Occipital lobe (tissue), 2 donors: Measurements from ENCODE around the gene PPP2R2C. TPM values are rescaled to one million over a fixed set of nuclear protein-coding genes. Genes with fewer than 3 reads are reported as not detected.

Source experiments
- DNase-seq: peaks from one replicate; lab custom pipeline; 2025; lab: John Stamatoyannopoulos, UW
- total RNA-seq: library from RNA; depleted of rRNA; stranded (reverse); fragments of >200 nt; gene quantifications from one replicate; pipeline ENCODE4 v1.2.3, GENCODE V29; 2014

Gene PPP2R2C
- total RNA-seq, 1 donor from 2014 or later, result 44.1 TPM

- no peak for DNase-seq
Measured at GRCh38 chr4:6332042-6332668, 140.3 kb downstream of the PPP2R2C start.

GRCh38 chr4:6331468-6331867 lies 140.9 kb downstream of the PPP2R2C start:
- no peak for DNase-seq

DNA sequence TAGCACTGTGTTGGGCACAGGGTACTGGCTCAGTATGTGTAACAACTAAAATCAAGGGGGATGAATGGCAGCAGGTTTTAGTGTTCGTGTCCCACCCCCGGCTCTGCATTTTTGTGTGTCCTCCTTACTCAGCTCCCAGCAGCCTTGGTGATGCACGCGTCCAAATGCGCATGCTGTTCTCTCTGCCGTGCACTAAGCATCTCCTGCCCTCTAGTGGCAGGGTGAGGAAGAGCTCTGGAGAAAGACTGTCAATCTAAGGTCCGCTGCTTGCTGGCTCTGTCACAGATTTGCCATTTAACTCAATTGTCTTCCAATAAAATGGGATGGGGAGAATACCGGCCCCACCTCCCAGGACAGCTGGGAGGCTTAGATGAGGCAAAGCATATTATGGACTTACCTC lies 141.4 kb downstream of the PPP2R2C start:
- DNase-seq, result no peak

GRCh38 chr4:6330384-6330767 lies 142.0 kb downstream of the PPP2R2C start:
- DNase-seq, result no peak

DNA sequence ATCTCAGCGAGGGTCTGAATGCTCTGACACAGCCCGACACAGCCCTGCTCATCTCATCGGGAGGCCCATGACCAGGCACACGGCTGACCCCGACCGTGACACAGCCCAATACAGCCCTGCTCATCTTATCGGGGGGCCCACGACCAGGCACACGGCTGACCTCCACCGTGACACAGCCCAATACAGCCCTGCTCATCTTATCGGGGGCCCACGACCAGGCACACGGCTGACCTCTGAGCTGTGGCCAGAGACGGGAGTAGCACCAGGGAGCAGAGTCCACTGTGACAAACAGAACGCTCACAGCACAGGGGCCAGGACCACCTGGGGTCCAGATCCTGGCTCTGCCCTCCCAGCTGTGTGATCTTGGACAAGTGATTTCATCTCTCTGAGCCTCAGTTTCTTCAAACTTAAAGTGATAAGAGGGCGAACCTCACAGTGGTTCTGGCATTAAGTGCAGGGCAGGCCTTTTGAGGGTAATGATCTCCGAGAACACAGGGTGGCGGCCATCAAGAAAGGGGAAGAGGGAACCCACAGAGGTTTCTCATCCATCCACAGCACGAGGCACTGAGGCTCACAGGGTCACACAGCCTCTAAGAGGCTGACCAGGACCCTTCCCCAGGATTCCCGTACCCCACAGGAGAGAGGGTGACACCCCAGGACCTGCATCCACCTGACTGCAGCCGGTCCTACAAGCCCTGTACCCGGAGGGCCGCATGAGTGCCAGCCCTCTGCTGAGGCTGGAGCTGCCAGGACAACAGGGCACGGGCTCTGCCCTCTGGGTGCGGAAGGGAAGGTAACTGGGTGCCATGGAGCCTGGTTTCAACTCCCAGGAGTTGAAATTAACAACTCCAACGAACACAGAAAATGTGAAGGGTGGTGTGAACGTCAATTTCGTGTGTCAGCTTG lies 142.7 kb downstream of the PPP2R2C start:
- DNase-seq, result no peak

DNA sequence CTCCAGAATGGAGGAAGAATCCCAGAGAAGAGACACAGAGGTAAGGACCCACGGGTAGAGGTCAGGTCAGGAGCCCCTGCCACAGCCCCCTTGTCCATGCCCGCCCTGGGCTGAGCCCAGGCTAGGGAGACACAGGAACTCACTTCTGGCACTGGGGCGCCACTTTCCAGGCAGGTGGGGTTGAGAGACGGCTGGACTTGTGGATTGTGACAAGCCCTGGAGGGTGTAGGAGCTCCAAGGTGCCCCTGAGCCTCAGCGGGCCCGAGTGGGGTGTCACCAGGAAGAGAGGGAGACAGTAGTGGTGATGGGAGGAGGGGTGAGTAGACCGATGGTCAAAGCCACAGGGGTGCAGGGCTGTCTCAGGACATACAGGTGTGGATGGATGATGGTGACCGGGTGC lies 143.9 kb downstream of the PPP2R2C start:
- DNase-seq, result no peak

DNA sequence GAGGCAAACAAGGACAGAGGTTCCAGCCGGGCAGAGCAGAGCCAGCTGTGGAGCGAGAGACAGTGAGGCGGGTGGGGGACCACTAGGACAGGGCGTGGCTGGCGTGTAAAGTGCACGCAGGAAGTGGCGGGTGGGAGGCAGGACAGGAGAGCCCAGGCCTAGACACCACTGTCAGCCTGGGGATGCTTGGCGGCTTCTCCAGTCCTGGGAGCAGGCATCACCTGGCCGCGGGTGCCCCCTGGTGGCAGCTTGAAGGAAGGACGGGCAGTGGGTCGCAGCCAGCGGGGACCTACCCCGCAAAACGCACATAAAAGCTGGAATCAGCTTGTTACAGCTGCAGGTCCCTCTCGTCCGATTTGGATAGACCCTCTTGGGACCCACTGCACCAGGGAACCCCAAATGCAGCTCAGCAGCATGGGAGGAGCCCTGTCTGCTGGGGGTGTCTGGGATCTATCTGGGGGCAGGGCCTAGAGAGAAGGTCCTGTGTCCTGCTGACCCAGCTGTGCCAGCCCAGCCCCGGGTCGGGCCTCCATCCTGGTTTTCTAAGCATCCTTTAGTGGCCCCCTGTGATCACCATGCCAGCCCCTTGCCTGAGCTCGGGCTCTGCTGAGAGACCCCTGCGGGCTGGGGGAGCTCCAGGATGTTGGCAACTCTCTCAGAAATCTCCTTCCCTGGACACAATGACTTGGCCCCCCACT lies 145.0 kb downstream of the PPP2R2C start:
- DNase-seq, result peak; percentile 71

- no peak for DNase-seq
Measured at GRCh38 chr4:6326312-6327060, 145.9 kb downstream of the PPP2R2C start.

DNA sequence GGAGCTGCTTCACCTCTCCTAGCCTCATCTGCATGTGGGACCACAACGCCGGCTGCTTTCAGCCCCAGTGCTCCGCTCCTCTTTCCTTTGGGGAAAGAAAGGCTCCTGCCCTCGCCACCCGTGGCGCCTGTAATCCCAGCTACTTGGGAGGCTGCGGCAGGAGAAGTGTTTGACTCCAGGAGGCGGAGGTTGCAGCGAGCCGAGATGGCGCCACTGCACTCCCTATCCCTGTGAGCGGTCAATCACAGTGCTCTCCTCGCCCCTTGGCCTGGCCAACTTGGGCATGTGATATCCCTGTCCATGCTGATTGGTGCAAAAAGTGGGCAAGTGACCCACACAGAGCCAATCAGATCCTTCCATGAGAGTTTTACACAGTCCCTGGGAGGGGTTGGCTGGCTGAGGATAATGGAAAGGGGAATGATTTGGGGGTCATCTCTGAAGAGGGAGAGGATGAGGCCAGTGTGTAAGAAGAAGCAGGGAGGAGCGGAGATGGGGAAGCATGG lies 146.6 kb downstream of the PPP2R2C start:
- no peak for DNase-seq

- DNase-seq, result no peak
Measured at GRCh38 chr4:6324999-6325787, 147.2 kb downstream of the PPP2R2C start.

- no peak for DNase-seq
Measured at GRCh38 chr4:6324461-6324998, 147.9 kb downstream of the PPP2R2C start.

- DNase-seq, result no peak
Measured at GRCh38 chr4:6322761-6323566, 149.4 kb downstream of the PPP2R2C start.

DNA sequence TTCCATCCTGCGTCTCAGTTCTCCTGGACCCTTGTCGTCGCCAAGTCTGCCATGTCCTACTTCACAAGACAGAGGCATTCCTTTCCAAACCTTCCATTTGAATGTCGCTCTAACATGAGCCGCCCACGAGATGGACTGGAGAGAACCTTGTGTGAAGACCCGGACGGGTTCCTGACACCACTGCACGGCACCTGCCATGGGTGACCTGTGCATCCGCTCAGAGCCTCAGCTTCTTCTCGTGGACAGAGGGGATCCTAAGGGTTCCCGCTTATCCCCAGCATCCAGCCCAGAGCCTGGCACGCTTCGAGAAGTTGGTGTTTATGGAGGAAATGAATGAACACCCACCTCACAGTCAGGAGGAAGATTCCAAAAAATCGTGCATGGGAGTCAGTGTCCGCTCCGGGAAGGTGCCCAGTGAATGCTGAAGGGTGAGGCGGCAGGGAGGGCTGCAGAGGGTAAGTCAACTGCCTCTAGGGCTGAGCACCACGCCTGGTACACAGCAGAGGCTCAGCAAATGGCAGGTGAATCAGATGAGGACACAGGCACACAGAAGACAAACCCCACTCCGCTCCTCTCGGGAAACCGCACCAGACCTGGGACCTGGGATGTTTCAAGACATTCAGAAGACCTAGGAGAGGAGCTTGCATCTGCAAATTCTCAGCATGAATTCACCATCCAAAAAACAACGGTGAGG lies 150.2 kb downstream of the PPP2R2C start:
- no peak for DNase-seq

GRCh38 chr4:6321361-6321760 lies 151.1 kb downstream of the PPP2R2C start:
- DNase-seq, result no peak

DNA sequence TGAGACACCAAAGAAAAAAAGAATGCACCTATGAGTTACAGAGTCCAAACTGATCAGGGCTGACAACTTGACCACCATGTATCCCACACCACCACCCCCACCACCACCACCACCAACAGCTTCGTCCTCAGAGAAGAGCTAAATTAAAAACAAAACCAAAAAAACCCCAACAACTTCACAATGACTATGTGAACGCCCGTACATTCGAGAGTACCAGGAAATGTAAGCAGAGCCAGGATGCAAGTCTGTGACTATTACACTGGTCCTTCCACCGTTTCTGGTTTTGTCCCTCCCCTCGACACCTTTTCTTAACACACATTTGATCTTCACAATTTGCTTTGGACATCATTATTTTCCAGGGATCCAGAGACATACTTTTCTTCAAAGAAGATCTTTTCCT lies 151.8 kb downstream of the PPP2R2C start:
- no peak for DNase-seq

- DNase-seq, result no peak
Measured at GRCh38 chr4:6319530-6320150, 152.8 kb downstream of the PPP2R2C start.

DNA sequence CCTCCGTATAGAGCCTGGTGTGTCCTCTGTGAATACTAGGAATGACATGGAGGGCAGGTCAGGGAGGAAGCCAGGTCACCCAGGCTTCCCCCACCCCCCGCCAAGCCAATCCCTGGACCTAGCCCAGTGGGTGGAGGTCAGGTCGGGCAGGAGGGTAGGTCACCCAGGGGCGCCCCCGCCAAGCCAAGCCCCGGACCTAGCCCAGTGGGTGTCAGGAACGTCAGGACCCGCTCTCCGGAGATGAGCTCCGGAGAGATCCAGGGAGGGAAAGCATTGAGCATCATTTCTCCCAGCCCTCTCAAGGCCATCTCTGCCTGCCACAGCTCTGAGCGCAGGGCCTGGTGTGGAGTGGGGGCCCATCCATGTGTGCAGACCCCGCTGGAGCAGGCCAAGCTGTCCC lies 154.2 kb downstream of the PPP2R2C start:
- no peak for DNase-seq

DNA sequence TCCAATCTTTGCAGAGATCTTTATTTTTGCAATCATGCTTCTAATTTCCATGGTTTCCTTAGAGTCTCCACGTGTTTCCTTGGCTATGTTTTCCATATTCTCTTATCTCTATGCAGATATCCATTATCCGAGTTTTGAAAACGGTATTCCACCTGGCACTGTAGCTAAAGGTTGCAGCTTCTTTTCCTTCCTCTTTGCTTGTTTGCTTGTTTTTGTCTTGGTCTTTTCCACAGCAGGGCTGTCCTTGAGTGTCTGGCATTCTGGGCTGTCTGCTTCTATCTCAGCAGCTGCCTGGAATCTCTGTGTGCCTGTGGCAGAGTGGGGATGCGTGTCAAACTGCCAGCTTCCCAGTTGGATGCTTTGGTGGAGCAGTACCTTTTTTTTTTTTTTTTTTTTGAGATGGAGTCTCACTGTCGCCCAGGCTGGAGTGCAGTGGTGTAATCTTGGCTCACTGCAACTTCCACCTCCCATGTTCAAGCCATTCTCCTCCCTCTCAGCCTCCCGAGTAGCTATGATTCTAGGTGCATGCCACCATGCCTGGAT lies 155.9 kb downstream of the PPP2R2C start:
- peak; percentile 12 for DNase-seq
